Spleen (tissue), 11 donors: Measurements from ENCODE around the gene PLCB4. TPM values are rescaled to one million over a fixed set of nuclear protein-coding genes. Genes with fewer than 3 reads are reported as not detected.

Source experiments
- DNase-seq: peaks from one replicate; pipeline ENCODE4 v3.0.0-alpha.2; 2020
- H3K27ac ChIP-seq, 8 donors: fragments of 200-600 bp; sonication (generic) in 7 of 8; 1 replicate in 4 of 8; 2 replicates in 4 of 8; pipeline versions ENCODE4 v1.5.0 to v1.8.0; 2016 to 2021; ENCODE audit warnings: inconsistent platforms in 4 of 8, mild to moderate bottlenecking in 4 of 8, moderate library complexity in 1 of 8
- H3K27me3 ChIP-seq, 7 donors: fragments of 200-600 bp; sonication (generic) in 6 of 7; replicated peaks in 1 of 7; 1 replicate in 4 of 7; 2 replicates in 3 of 7; pipeline versions ENCODE4 v1.5.0 to v1.8.0; 2016 to 2021; ENCODE audit warnings: inconsistent platforms in 3 of 7, mild to moderate bottlenecking in 1 of 7
- H3K36me3 ChIP-seq, 6 donors: fragments of 200-600 bp; sonication (generic) in 5 of 6; 1 replicate in 4 of 6; 2 replicates in 2 of 6; pipeline versions ENCODE4 v1.5.0 to v1.8.0; 2016 to 2021; ENCODE audit warnings: inconsistent platforms in 2 of 6
- H3K4me1 ChIP-seq, 6 donors: fragments of 200-600 bp; sonication (generic) in 5 of 6; 1 replicate in 3 of 6; 2 replicates in 3 of 6; pipeline versions ENCODE4 v1.5.0 to v1.8.0; 2016 to 2021; ENCODE audit warnings: inconsistent platforms in 3 of 6
- H3K4me3 ChIP-seq, 8 donors: fragments of 200-600 bp; sonication (generic) in 7 of 8; 1 replicate in 4 of 8; 2 replicates in 4 of 8; pipeline versions ENCODE4 v1.5.0 to v1.8.0; 2016 to 2021; ENCODE audit warnings: inconsistent platforms in 4 of 8, mild to moderate bottlenecking in 4 of 8, moderate library complexity in 2 of 8
- H3K9me3 ChIP-seq, 8 donors: fragments of 200-600 bp; sonication (generic) in 7 of 8; 1 replicate in 4 of 8; 2 replicates in 4 of 8; pipeline versions ENCODE4 v1.5.0 to v1.8.0; 2016 to 2021; ENCODE audit warnings: inconsistent platforms in 4 of 8
- CTCF ChIP-seq, 11 experiments: fragments of 200-600 bp in 7 of 11; fragments of 450-650 bp in 4 of 11; sonication (generic) in 4 of 11; IDR thresholded peaks in 8 of 11; conservative IDR thresholded peaks in 3 of 11; 1 replicate in 7 of 11; 2 replicates in 4 of 11; pipeline versions ENCODE4 v1.4.0 to v1.8.0; 2016 to 2021; ENCODE audit warnings: antibody characterized with exemption in 11 of 11, inconsistent platforms in 4 of 11, mild to moderate bottlenecking in 1 of 11
- POLR2A ChIP-seq, 3 donors: fragments of 450-650 bp; IDR thresholded peaks; one replicate each; pipeline ENCODE4 v1.5.1; 2017; ENCODE audit warnings: antibody characterized with exemption in 3 of 3, mild to moderate bottlenecking in 1 of 3
- POLR2AphosphoS5 ChIP-seq, 3 donors: sonication (generic); formaldehyde crosslinking; IDR thresholded peaks; one replicate each; pipeline ENCODE4 v1.5.1; 2017; ENCODE audit warnings: antibody characterized with exemption in 3 of 3
- WGBS, 5 donors: extraction: QIAGEN DNeasy Blood & Tissue Kit in 3 of 5; methylation state at CpG; one replicate each; pipeline versions ENCODE4 v1.1.5 to v1.1.7; 2013 to 2018; 5-methylcytosine and 5-hydroxymethylcytosine counted together
- intact Hi-C: fragments of 100-400 bp; cut with DNase I; formaldehyde crosslinking; loops from one replicate; pipeline ENCODE4 v1.15.0; 2023; ENCODE audit warnings: low total_unique reads
- polyA plus RNA-seq, 3 donors: library from polyadenylated mRNA; stranded (reverse); fragments of 200-250 nt; gene quantifications; one replicate each; pipeline ENCODE4 v1.2.1, GENCODE V29; 2013
- total RNA-seq, 7 donors: library from RNA; depleted of rRNA in 3 of 7; stranded (reverse); fragments of >200 nt in 3 of 7; fragmentation: NEBNext Ultra II Directional in 4 of 7; extraction: Animal tissue kit (Norgen Biotek cat#: 25700) in 4 of 7; gene quantifications; one replicate each; pipeline versions ENCODE4 v1.1.0 to v1.2.1, GENCODE V29; 2016 to 2021
- donor health status: healthy with polysubstance abuse.
- donor health status: DM: no; HTN: no; CAD: no; lungs with moderate emphysema.
- donor health status: DM: no; HTN: no; CAD: no.
- donor health status: Bipolar disorder and iron deficiency.
- donor health status: healthy.
- donor health status: DM: no; HTN: no; CAD: no.
- donor health status: DM: yes; HTN: yes; CAD: no.

PLCB4 gene
- total and polyA plus RNA-seq, 10 donors = 0.43 to 4.9 (median 1.6) TPM

GRCh38 chr20:9114709-9115108 lies 45.8 kb downstream of the PLCB4 start:
- intact Hi-C loops = no loop called here
- TF ChIP-seq POLR2A (IDR thresholded peaks at IDR 0.05) = no peak
- no peak for TF ChIP-seq POLR2AphosphoS5 (IDR thresholded peaks at IDR 0.05)
- no peak for TF ChIP-seq CTCF (IDR thresholded peaks at IDR 0.05 in 8 of 11, conservative IDR thresholded peaks at IDR 0.05 in 3 of 11)
- no peaks in the 10 kb centered on the region for H3K27me3 ChIP-seq
- no peak overlapping the region for H3K27ac ChIP-seq
- no peak overlapping the region for H3K4me3 ChIP-seq
- H3K9me3 ChIP-seq = no peaks in the 10 kb centered on the region
- 70 to 82% (median 78%) methylated on average over 4 of the region's 4 CpGs for WGBS, 5 donors
- H3K4me1 ChIP-seq = no peaks in the 10 kb centered on the region
- no peak for DNase-seq
- no peaks in the 10 kb centered on the region for H3K36me3 ChIP-seq

GRCh38 chr20:9117548-9117947 lies 48.7 kb downstream of the PLCB4 start:
- Histone ChIP-seq H3K27ac (no peak overlapping the region), H3K27me3 (no peaks in the 10 kb centered on the region), H3K4me1 (peaks cover 0 to 3% (median 0%) of the 10 kb centered on the region in 6 donors), H3K36me3 (no peaks in the 10 kb centered on the region), H3K4me3 (no peak overlapping the region), H3K9me3 (no peaks in the 10 kb centered on the region)
- TF ChIP-seq POLR2A (IDR thresholded peaks at IDR 0.05) = no peak
- no peak for TF ChIP-seq CTCF (IDR thresholded peaks at IDR 0.05 in 8 of 11, conservative IDR thresholded peaks at IDR 0.05 in 3 of 11)
- TF ChIP-seq POLR2AphosphoS5 (IDR thresholded peaks at IDR 0.05) = no peak
- intact Hi-C loops = no loop called here
- no peak for DNase-seq
- 59 to 72% (median 64%) methylated on average over 3 of the region's 3 CpGs for WGBS, 5 donors

GRCh38 chr20:9119776-9120175 lies 50.9 kb downstream of the PLCB4 start:
- no peak for DNase-seq
- peaks cover 0 to 3% (median 0%) of the 10 kb centered on the region in 6 donors for H3K4me1 ChIP-seq
- TF ChIP-seq POLR2AphosphoS5 (IDR thresholded peaks at IDR 0.05) (no peak), POLR2A (IDR thresholded peaks at IDR 0.05) (no peak), CTCF (IDR thresholded peaks at IDR 0.05 in 8 of 11, conservative IDR thresholded peaks at IDR 0.05 in 3 of 11) (no peak)
- intact Hi-C loops = no loop called here
- no peaks in the 10 kb centered on the region for H3K36me3 ChIP-seq
- no peaks in the 10 kb centered on the region for H3K9me3 ChIP-seq
- H3K4me3 ChIP-seq = no peak overlapping the region
- WGBS, 5 donors = 28 to 46% (median 30%) methylated on average over 7 of the region's 7 CpGs
- H3K27me3 ChIP-seq = no peaks in the 10 kb centered on the region
- no peak overlapping the region for H3K27ac ChIP-seq

GRCh38 chr20:9121211-9121610 lies 52.3 kb downstream of the PLCB4 start:
- H3K27me3 ChIP-seq = no peaks in the 10 kb centered on the region
- H3K27ac ChIP-seq = no peak overlapping the region
- H3K4me1 ChIP-seq = peaks cover 0 to 3% (median 0%) of the 10 kb centered on the region in 6 donors
- WGBS, 5 donors = 69 to 87% (median 74%) methylated on average over 6 of the region's 6 CpGs
- H3K4me3 ChIP-seq = no peak overlapping the region
- TF ChIP-seq CTCF (IDR thresholded peaks at IDR 0.05 in 8 of 11, conservative IDR thresholded peaks at IDR 0.05 in 3 of 11) (no peak), POLR2AphosphoS5 (IDR thresholded peaks at IDR 0.05) (no peak), POLR2A (IDR thresholded peaks at IDR 0.05) (no peak)
- no peaks in the 10 kb centered on the region for H3K9me3 ChIP-seq
- DNase-seq = no peak
- intact Hi-C loops = no loop called here
- H3K36me3 ChIP-seq = no peaks in the 10 kb centered on the region
